H9 (cell line): ENCODE results near the gene SYNPO2L. TPM values are rescaled to one million over a fixed set of nuclear protein-coding genes. Genes with fewer than 3 reads are reported as not detected.

ENCODE experiments used
- DNase-seq: peaks from one replicate; pipeline ENCODE4 v3.0.0-alpha.2; 2017
- H2AFZ ChIP-seq: one replicate; pipeline ENCODE4 v1.6.1; 2013; ENCODE audit warnings: mild to moderate bottlenecking, low read length, control low read depth, moderate library complexity
- H2AK5ac ChIP-seq: 2 replicates; pipeline ENCODE4 v1.6.1; 2013; ENCODE audit warnings: low read length, control low read depth, mixed read lengths; ENCODE audit not compliant: insufficient read length
- H2BK120ac ChIP-seq: one replicate; pipeline ENCODE4 v1.6.1; 2013; ENCODE audit warnings: low read depth, mild to moderate bottlenecking, low read length, control low read depth, inconsistent platforms; ENCODE audit not compliant: poor library complexity, severe bottlenecking
- H2BK12ac ChIP-seq: 2 replicates; pipeline ENCODE4 v1.6.1; 2013; ENCODE audit warnings: low read length, control low read depth, mixed read lengths, low read depth; ENCODE audit not compliant: insufficient read length
- H2BK15ac ChIP-seq: 2 replicates; pipeline ENCODE4 v1.6.1; 2013; ENCODE audit warnings: low read depth, low read length, control low read depth
- H2BK20ac ChIP-seq: one replicate; pipeline ENCODE4 v1.6.1; 2013; ENCODE audit warnings: low read depth, mild to moderate bottlenecking, low read length, control low read depth, inconsistent platforms; ENCODE audit not compliant: poor library complexity, severe bottlenecking
- H2BK5ac ChIP-seq: 2 replicates; pipeline ENCODE4 v1.6.1; 2013; ENCODE audit warnings: low read length, control low read depth, mixed read lengths; ENCODE audit not compliant: insufficient read length
- H3K14ac ChIP-seq: 2 replicates; pipeline ENCODE4 v1.6.1; 2013; ENCODE audit warnings: low read length, control low read depth; ENCODE audit not compliant: insufficient read depth
- H3K18ac ChIP-seq: 2 replicates; pipeline ENCODE4 v1.6.1; 2013; ENCODE audit warnings: low read depth, mild to moderate bottlenecking, mixed read lengths, low read length, control low read depth; ENCODE audit not compliant: insufficient read length
- H3K23ac ChIP-seq: 2 replicates; pipeline ENCODE4 v1.6.1; 2013; ENCODE audit warnings: low read length, control low read depth, mixed read lengths, low read depth; ENCODE audit not compliant: insufficient read length
- H3K23me2 ChIP-seq: 2 replicates; pipeline ENCODE4 v1.6.1; 2013; ENCODE audit warnings: low read depth, mild to moderate bottlenecking, mixed read lengths, low read length, control low read depth; ENCODE audit not compliant: insufficient read length, poor library complexity, severe bottlenecking
- H3K27ac ChIP-seq: 2 replicates; pipeline ENCODE4 v1.5.1; 2013; ENCODE audit warnings: low read length, control low read depth, mixed read lengths, low read depth; ENCODE audit not compliant: insufficient read length
- H3K27me3 ChIP-seq: 2 replicates; pipeline ENCODE4 v1.6.1; 2013; ENCODE audit warnings: low read length, control low read depth, inconsistent platforms; ENCODE audit not compliant: insufficient read depth
- H3K4ac ChIP-seq: 2 replicates; pipeline ENCODE4 v1.6.1; 2013; ENCODE audit warnings: low read depth, mild to moderate bottlenecking, control low read depth, inconsistent platforms, low read length, moderate library complexity
- H3K4me1 ChIP-seq: 2 replicates; pipeline ENCODE4 v1.6.1; 2013; ENCODE audit warnings: low read length, control low read depth, inconsistent platforms; ENCODE audit not compliant: insufficient read depth
- H3K4me2 ChIP-seq: 2 replicates; pipeline ENCODE4 v1.6.1; 2013; ENCODE audit warnings: low read length, control low read depth, mixed read lengths; ENCODE audit not compliant: insufficient read length, insufficient read depth
- H3K56ac ChIP-seq: 2 replicates; pipeline ENCODE4 v1.6.1; 2013; ENCODE audit warnings: low read depth, mild to moderate bottlenecking, mixed read lengths, low read length, control low read depth; ENCODE audit not compliant: insufficient read length
- H3K79me1 ChIP-seq: 2 replicates; pipeline ENCODE4 v1.6.1; 2013; ENCODE audit warnings: low read depth, mild to moderate bottlenecking, moderate library complexity, low read length, control low read depth, inconsistent platforms; ENCODE audit not compliant: insufficient read depth, poor library complexity, severe bottlenecking
- H3K79me2 ChIP-seq: 2 replicates; pipeline ENCODE4 v1.6.1; 2013; ENCODE audit warnings: low read length, control low read depth, inconsistent platforms; ENCODE audit not compliant: insufficient read depth
- H3K9ac ChIP-seq: 2 replicates; pipeline ENCODE4 v1.6.1; 2013; ENCODE audit warnings: low read length, control low read depth, mixed read lengths; ENCODE audit not compliant: insufficient read length; ENCODE audit errors: extremely low read depth
- H3K9me3 ChIP-seq: one replicate; pipeline ENCODE4 v1.6.1; 2013; ENCODE audit warnings: low read depth, low read length, inconsistent platforms; ENCODE audit not compliant: control insufficient read depth
- H3T11ph ChIP-seq: one replicate; pipeline ENCODE4 v1.6.1; 2013; ENCODE audit warnings: mild to moderate bottlenecking, low read length, control low read depth, inconsistent platforms
- H4K20me1 ChIP-seq: one replicate; pipeline ENCODE4 v1.6.1; 2013; ENCODE audit not compliant: control insufficient read depth, insufficient read length, insufficient read depth
- H4K5ac ChIP-seq: 2 replicates; pipeline ENCODE4 v1.6.1; 2013; ENCODE audit warnings: low read depth, mild to moderate bottlenecking, mixed read lengths, low read length, control low read depth; ENCODE audit not compliant: insufficient read length
- H4K8ac ChIP-seq: replicated peaks from 2 replicates; pipeline ENCODE4 v1.6.1; 2013; ENCODE audit warnings: low read length, control low read depth, mixed read lengths, low read depth; ENCODE audit not compliant: insufficient read length
- H4K91ac ChIP-seq: 2 replicates; pipeline ENCODE4 v1.6.1; 2013; ENCODE audit warnings: low read depth, mild to moderate bottlenecking, moderate library complexity, mixed read lengths, low read length, control low read depth; ENCODE audit not compliant: insufficient read length
- H3K27ac Mint-ChIP-seq, 3 experiments: 2 replicates in 2 of 3; 3 replicates in 1 of 3; pipeline ENCODE4 v1.8.0; 2020 to 2021; ENCODE audit warnings: mixed read lengths in 3 of 3, mild to moderate bottlenecking in 1 of 3, moderate library complexity in 1 of 3
- H3K27me3 Mint-ChIP-seq: 2 replicates; pipeline ENCODE4 v1.8.0; 2021; ENCODE audit warnings: low read depth, mild to moderate bottlenecking, moderate library complexity, mixed read lengths
- H3K36me3 Mint-ChIP-seq, 3 experiments: 2 replicates in 2 of 3; 3 replicates in 1 of 3; pipeline ENCODE4 v1.8.0; 2020 to 2021; ENCODE audit warnings: low read depth in 3 of 3, mixed read lengths in 3 of 3; ENCODE audit not compliant: insufficient read depth in 1 of 3
- H3K4me1 Mint-ChIP-seq, 2 experiments: 2 replicates each; pipeline ENCODE4 v1.8.0; 2020; ENCODE audit warnings: mixed read lengths in 2 of 2
- H3K4me3 Mint-ChIP-seq, 2 experiments: 2 replicates in 1 of 2; 3 replicates in 1 of 2; pipeline ENCODE4 v1.8.0; 2020 to 2021; ENCODE audit warnings: mild to moderate bottlenecking in 2 of 2, mixed read lengths in 2 of 2, moderate library complexity in 1 of 2
- H3K9me3 Mint-ChIP-seq, 2 experiments: 2 replicates in 1 of 2; 3 replicates in 1 of 2; pipeline ENCODE4 v1.8.0; 2020; ENCODE audit warnings: mild to moderate bottlenecking in 2 of 2, mixed read lengths in 2 of 2, moderate library complexity in 1 of 2
- CTCF ChIP-seq: fragments of 200-600 bp; sonication (generic); conservative IDR thresholded peaks from 3 replicates; pipeline ENCODE4 v1.8.0; 2021; ENCODE audit warnings: antibody characterized with exemption, mild to moderate bottlenecking
- WGBS: extraction: QIAGEN DNeasy Blood & Tissue Kit; methylation state at CpG from one replicate; pipeline ENCODE4 v1.1.7; 2013; ENCODE audit warnings: missing lambda C conversion rate, low lambda C conversion rate, mixed read lengths; ENCODE audit not compliant: insufficient read length; ENCODE audit errors: extremely low coverage; 5-methylcytosine and 5-hydroxymethylcytosine counted together
- total RNA-seq: library from RNA; stranded (reverse); gene quantifications from 2 replicates; pipeline ENCODE4 v1.2.1, GENCODE V29; 2021

SYNPO2L gene
- total RNA-seq, 1 experiment from 2014 or later: 0.11 TPM

- no peaks in the 10 kb centered on the region for H3K9me3 Mint-ChIP-seq
- H2AK5ac ChIP-seq: no peak overlapping the region
- H2AFZ ChIP-seq: no peak overlapping the region
- H3T11ph ChIP-seq: no peak overlapping the region
- no peaks in the 10 kb centered on the region for H3K23me2 ChIP-seq
- H3K23ac ChIP-seq: no peak overlapping the region
- peak overlapping the region; percentile 27 for H3K18ac ChIP-seq
- H3K4me1 Mint-ChIP-seq: peaks cover 10 to 11% of the 10 kb centered on the region in 2 experiments
- H4K91ac ChIP-seq: no peak overlapping the region
- H3K27me3 ChIP-seq: no peaks in the 10 kb centered on the region
- H3K79me2 ChIP-seq: no peaks in the 10 kb centered on the region
- no peak overlapping the region for H3K9ac ChIP-seq
- H3K9me3 ChIP-seq: no peaks in the 10 kb centered on the region
- H3K79me1 ChIP-seq: no peaks in the 10 kb centered on the region
- peak overlapping the region; percentile 91 to 95 (median 94) for H3K27ac Mint-ChIP-seq
- no peak overlapping the region for H2BK15ac ChIP-seq
- TF ChIP-seq CTCF: no peak
- no peak overlapping the region for H4K5ac ChIP-seq
- H3K27me3 Mint-ChIP-seq: no peaks in the 10 kb centered on the region
- no peak overlapping the region for H3K4ac ChIP-seq
- no peak overlapping the region for H3K4me2 ChIP-seq
- H2BK20ac ChIP-seq: no peak overlapping the region
- WGBS: no CpG with 5 or more reads among the region's 3 CpGs
- H2BK120ac ChIP-seq: no peak overlapping the region
- no peaks in the 10 kb centered on the region for H4K20me1 ChIP-seq
- DNase-seq: peak; percentile 43
- H3K4me1 ChIP-seq: no peaks in the 10 kb centered on the region; the same call in 1 of the 2 replicates
- H3K27ac ChIP-seq: no peak overlapping the region
- no peak overlapping the region for H3K14ac ChIP-seq
- no peak overlapping the region for H4K8ac ChIP-seq
- H3K36me3 Mint-ChIP-seq: peaks cover 5 to 16% (median 10%) of the 10 kb centered on the region in 3 experiments; a peak in 6 of 7 replicates
- H2BK12ac ChIP-seq: no peak overlapping the region
- no peak overlapping the region for H2BK5ac ChIP-seq
- no peak overlapping the region for H3K56ac ChIP-seq
- H3K4me3 Mint-ChIP-seq: no peak overlapping the region
These were observed 54.3 kb downstream of the SYNPO2L start for GRCh38 chr10:73601486-73601921.
